Astrocyte (in vitro differentiated cells and primary cell): ENCODE data around the gene GCNA.

Experiments
- CTCF ChIP-seq: IDR thresholded peaks from 2 replicates; pipeline ENCODE4 v1.5.1; 2011; ENCODE audit warnings: low read depth, mild to moderate bottlenecking, inconsistent platforms, low read length, moderate library complexity; ENCODE audit not compliant: insufficient read depth
- EZH2 ChIP-seq: IDR thresholded peaks from 2 replicates; pipeline ENCODE4 v1.6.1; 2012; ENCODE audit warnings: mild to moderate bottlenecking, low read length, inconsistent platforms; ENCODE audit not compliant: insufficient read depth

- TF ChIP-seq CTCF (no peak), EZH2 (no peak)
Measured at GRCh38 chrX:71542825-71543224, 35.4 kb upstream of the GCNA start.
